ENCODE results near the gene PIGZ. TPM values are rescaled to one million over a fixed set of nuclear protein-coding genes. Genes with fewer than 3 reads are reported as not detected.

Gene PIGZ
- total RNA-seq, 1 donor from 2014 or later = not detected

DNA sequence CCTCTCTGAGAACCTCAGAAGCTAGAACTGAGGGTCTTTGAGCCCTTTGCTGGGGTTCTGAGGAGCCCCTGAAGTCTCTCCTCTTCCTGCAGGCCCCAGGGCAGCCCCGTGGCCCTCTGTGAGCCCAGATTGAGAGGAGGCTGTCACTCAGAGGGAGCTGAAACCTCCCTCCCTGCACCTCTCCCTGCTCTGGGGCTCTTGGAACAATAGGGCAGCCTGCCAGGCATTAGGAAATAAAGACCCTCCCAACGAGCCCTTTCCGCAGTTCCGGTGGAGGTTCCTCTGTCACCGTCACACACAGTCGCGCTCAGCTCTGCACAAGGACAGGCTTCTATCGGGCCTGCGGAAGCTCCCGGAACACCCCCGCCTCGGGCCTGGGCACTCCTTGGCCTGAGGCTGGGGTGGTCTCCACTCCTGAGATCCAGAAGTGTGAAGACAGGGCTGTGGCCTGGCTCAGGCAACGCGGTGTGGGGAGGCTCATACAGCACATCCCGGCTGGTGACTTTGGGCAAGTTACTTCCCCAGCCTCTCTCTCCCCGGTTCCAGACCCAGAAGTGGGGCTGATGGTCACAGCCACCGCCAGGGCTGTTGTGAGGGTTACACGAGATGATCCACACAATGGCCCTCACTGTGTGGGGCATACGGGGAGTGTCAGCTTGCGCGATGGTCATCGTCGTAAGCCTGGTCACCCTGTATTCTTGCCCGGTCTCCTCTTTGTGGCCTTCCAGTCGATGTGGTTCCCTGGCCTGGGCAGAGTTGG, 43.3 kb upstream of the PIGZ start:
- H3F3A ChIP-seq (ENCODE audit: low read depth) = no peaks in the 10 kb centered on the region
- Mint-ChIP-seq H3K27me3 (ENCODE audit: insufficient read depth, low read depth) (peaks cover 7% of the 10 kb centered on the region), H3K4me3 (no peak overlapping the region), H3K27ac (peak overlapping the region; percentile 86), H3K9me3 (no peaks in the 10 kb centered on the region), H3K36me3 (no peaks in the 10 kb centered on the region), H3K4me1 (peaks cover 22% of the 10 kb centered on the region)
- H3K27ac ChIP-seq = no peak overlapping the region
- peak; percentile 61 for DNase-seq (ENCODE audit: low spot score)
- TF ChIP-seq EZH2phosphoT487 (IDR thresholded peaks at IDR 0.05) = no peak
- TF ChIP-seq, protein P1, sequence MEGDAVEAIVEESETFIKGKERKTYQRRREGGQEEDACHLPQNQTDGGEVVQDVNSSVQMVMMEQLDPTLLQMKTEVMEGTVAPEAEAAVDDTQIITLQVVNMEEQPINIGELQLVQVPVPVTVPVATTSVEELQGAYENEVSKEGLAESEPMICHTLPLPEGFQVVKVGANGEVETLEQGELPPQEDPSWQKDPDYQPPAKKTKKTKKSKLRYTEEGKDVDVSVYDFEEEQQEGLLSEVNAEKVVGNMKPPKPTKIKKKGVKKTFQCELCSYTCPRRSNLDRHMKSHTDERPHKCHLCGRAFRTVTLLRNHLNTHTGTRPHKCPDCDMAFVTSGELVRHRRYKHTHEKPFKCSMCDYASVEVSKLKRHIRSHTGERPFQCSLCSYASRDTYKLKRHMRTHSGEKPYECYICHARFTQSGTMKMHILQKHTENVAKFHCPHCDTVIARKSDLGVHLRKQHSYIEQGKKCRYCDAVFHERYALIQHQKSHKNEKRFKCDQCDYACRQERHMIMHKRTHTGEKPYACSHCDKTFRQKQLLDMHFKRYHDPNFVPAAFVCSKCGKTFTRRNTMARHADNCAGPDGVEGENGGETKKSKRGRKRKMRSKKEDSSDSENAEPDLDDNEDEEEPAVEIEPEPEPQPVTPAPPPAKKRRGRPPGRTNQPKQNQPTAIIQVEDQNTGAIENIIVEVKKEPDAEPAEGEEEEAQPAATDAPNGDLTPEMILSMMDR (IDR thresholded peaks at IDR 0.05) = no peak
- no peak for TF ChIP-seq EZH2 (IDR thresholded peaks at IDR 0.05)
- H3K9me3 ChIP-seq (ENCODE audit: low read depth) = no peaks in the 10 kb centered on the region
- no peaks in the 10 kb centered on the region for H3K36me3 ChIP-seq
- H3K4me3 ChIP-seq = no peak overlapping the region
- peak overlapping the region; percentile 42 for H3K4me2 ChIP-seq
- peak overlapping the region; percentile 76 for H2AFZ ChIP-seq (replicated peaks)
- no peaks in the 10 kb centered on the region for H3K27me3 ChIP-seq
- no peaks in the 10 kb centered on the region for H3K79me2 ChIP-seq (ENCODE audit: low read depth)
- no peaks in the 10 kb centered on the region for H4K20me1 ChIP-seq (ENCODE audit: low read depth)
- H3K4me1 ChIP-seq = peaks cover 16% of the 10 kb centered on the region
- no peak overlapping the region for H3K9ac ChIP-seq

DNA sequence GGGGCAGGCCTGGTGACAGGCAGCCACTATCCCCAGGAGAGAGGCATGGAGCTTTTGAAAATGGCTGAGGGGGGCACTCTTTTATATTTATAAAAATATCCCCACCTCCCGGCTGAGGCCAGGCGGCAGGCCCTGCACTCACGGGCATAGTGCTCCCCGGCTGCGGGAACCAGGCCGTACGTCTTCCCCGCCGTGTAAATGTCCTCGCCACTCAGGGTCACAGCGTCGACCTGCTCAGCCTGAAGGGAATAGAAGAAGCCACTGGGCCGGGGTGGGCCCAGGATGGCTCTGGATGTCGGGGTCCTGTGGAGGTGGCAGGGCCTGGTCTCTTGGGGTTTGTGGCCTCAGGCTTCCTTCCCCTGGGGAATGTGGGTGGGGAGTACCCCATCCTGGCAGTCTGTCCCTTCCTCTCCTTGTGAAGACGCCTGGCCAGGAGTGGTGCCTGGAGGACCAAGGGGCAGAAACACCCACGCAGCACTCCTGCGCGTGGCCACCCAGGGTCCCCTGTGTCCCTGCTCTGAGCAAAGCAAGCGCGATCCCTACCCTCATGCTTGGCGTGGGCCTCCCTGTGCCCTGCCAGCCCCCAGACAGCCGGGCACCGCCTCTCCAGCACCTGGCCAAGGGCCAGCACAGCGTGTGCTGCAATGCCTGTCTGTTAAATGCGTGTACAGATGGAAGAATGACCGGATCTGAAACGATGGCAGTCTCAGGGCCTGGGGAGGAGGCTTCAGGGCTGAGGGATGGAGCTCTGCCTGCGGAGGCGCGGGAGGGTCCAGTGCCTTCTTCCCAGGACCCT, 42.1 kb upstream of the PIGZ start:
- Mint-ChIP-seq H3K9me3 (no peaks in the 10 kb centered on the region), H3K4me1 (peaks cover 22% of the 10 kb centered on the region), H3K36me3 (no peaks in the 10 kb centered on the region), H3K27me3 (ENCODE audit: insufficient read depth, low read depth) (peaks cover 4% of the 10 kb centered on the region), H3K4me3 (no peak overlapping the region), H3K27ac (no peak overlapping the region)
- no peak overlapping the region for H3K27ac ChIP-seq
- peaks cover 16% of the 10 kb centered on the region for H3K4me1 ChIP-seq
- no peaks in the 10 kb centered on the region for H3F3A ChIP-seq (ENCODE audit: low read depth)
- no peaks in the 10 kb centered on the region for H3K79me2 ChIP-seq (ENCODE audit: low read depth)
- no peak overlapping the region for H3K4me2 ChIP-seq
- no peaks in the 10 kb centered on the region for H3K27me3 ChIP-seq
- H3K9ac ChIP-seq = no peak overlapping the region
- no peak overlapping the region for H3K4me3 ChIP-seq
- DNase-seq (ENCODE audit: low spot score) = no peak
- no peaks in the 10 kb centered on the region for H4K20me1 ChIP-seq (ENCODE audit: low read depth)
- H2AFZ ChIP-seq (replicated peaks) = no peak overlapping the region
- no peaks in the 10 kb centered on the region for H3K36me3 ChIP-seq
- TF ChIP-seq EZH2phosphoT487 (IDR thresholded peaks at IDR 0.05) (no peak), EZH2 (IDR thresholded peaks at IDR 0.05) (no peak)
- TF ChIP-seq, protein P1 (IDR thresholded peaks at IDR 0.05) = no peak
- H3K9me3 ChIP-seq (ENCODE audit: low read depth) = no peaks in the 10 kb centered on the region

DNA sequence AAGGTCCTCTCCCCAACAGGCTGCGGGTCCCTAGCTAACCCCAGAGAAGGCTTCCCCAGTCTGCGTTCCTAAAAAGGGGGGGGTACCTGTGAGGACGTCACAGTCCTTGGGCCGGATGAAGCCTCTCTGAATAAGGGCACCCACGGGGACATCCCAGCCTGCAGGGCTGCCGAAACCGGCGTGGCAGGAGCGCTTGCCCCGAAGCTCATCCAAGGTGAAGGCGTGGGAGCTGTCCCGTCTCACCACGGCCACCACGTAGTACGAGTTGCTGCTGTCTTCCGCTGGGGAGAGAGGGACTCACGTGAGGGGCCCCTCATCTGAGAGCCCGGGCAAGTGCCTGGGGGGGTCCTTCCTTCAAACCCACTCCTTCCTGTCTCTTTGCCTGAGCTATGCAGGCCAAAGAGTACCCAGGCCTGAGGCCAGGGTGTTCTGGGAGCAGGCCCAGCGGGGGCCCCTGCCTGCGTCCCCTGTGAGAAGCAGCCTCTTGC, 40.9 kb upstream of the PIGZ start:
- peaks cover 23% of the 10 kb centered on the region for H3K4me1 Mint-ChIP-seq
- Histone ChIP-seq H3K27me3 (peaks cover 9% of the 10 kb centered on the region), H3K79me2 (ENCODE audit: low read depth) (no peaks in the 10 kb centered on the region), H3K9me3 (ENCODE audit: low read depth) (no peaks in the 10 kb centered on the region), H3K36me3 (no peaks in the 10 kb centered on the region), H3F3A (ENCODE audit: low read depth) (no peaks in the 10 kb centered on the region), H2AFZ (replicated peaks) (no peak overlapping the region), H3K4me1 (peaks cover 16% of the 10 kb centered on the region), H3K4me2 (no peak overlapping the region), H3K27ac (no peak overlapping the region), H4K20me1 (ENCODE audit: low read depth) (no peaks in the 10 kb centered on the region), H3K4me3 (no peak overlapping the region), H3K9ac (no peak overlapping the region)
- H3K27ac Mint-ChIP-seq = no peak overlapping the region
- no peaks in the 10 kb centered on the region for H3K9me3 Mint-ChIP-seq
- DNase-seq (ENCODE audit: low spot score) = no peak
- TF ChIP-seq, protein P1 (IDR thresholded peaks at IDR 0.05) = no peak
- TF ChIP-seq EZH2phosphoT487 (IDR thresholded peaks at IDR 0.05) (no peak), EZH2 (IDR thresholded peaks at IDR 0.05) (no peak)
- H3K4me3 Mint-ChIP-seq = no peak overlapping the region
- peaks cover 5% of the 10 kb centered on the region for H3K36me3 Mint-ChIP-seq
- peaks cover 4% of the 10 kb centered on the region for H3K27me3 Mint-ChIP-seq (ENCODE audit: insufficient read depth, low read depth)
